Measurements from ENCODE around the gene UNK. TPM values are rescaled to one million over a fixed set of nuclear protein-coding genes. Genes with fewer than 3 reads are reported as not detected.

The UNK gene
- total and polyA plus RNA-seq, 2 donors (not counting 1 experiment from before 2014, with no cell fraction given): 35.5 to 70.3 TPM

DNA sequence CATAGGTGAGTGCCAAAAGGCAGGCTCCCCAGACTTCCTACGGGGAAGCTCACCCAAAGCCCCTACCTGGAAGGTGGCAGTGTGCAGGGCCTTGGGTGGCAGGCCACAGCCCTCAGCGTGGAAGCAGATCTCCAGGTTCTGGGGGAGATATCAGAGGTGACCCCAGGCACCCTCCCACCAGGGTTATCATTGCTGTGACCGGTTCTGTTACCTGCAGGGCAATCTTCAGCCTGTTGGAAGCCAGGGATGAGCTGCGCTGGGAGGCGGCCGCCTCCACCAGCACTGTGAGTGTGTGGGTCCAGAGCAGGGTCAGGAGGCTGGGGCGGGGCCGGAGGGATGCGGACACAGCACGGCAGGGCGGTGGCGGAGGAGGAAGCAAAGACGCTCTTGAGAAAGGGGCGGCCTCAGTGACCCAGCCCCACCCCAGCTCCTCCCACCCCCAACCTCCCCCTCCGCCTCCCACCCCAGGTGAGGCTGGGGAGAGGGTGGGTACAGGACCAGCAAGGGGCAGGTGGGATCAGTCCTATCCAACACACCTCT lies 46.5 kb downstream of the UNK start:
- H3K4me1 ChIP-seq (ENCODE audit: control insufficient read depth in 2 of 2, insufficient read depth in 2 of 2, low read length in 2 of 2): peaks cover 12 to 21% of the 10 kb centered on the region in 2 donors
- H3K4me1 Mint-ChIP-seq: peaks cover 27% of the 10 kb centered on the region
- intact Hi-C loops (cut with micrococcal nuclease): no loop called here

DNA sequence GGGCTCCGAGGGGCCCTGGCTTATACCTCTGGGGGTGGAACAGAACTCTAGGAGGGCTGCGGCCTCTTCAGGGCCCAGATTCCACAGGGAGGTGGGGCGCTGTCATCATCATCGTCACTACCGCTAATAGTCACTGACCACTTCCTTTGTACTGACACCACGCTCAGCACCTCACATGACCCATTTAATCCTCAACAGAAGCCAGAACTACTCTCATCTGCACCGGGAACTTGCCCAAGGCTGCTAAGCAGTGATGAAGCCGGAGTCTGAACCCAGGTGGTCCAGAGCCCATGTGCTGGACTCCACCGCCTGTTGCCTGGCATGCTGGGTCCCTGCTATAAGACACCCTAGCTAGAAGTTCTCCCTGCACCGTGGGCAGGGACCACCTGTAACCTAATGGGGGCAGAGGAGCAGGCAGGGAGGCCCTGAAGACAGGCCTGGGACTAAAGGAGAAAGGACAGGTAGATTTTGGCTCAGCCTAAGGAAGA lies 47.6 kb downstream of the UNK start:
- Histone ChIP-seq H3K27ac (ENCODE audit: low read length in 2 of 2) (peak overlapping the region in 1 of 2 donors; percentile 33), H3K79me2 (ENCODE audit: control insufficient read depth, insufficient read depth, low read length) (no peaks in the 10 kb centered on the region), H3K4me3 (ENCODE audit: control extremely low read depth in 1 of 5, extremely low read depth in 1 of 5, insufficient read depth in 1 of 5, low read depth in 2 of 5, low read length in 4 of 5) (no peak overlapping the region), H3K4me2 (replicated peaks; ENCODE audit: low read depth, low read length, poor library complexity, severe bottlenecking) (no peak overlapping the region), H4K20me1 (ENCODE audit: control insufficient read depth, insufficient read depth, low read length, poor library complexity, severe bottlenecking) (no peaks in the 10 kb centered on the region), H3K36me3 (replicated peaks in 1 of 2; ENCODE audit: control extremely low read depth in 1 of 2, control insufficient read depth in 1 of 2, extremely low read depth in 1 of 2, insufficient read depth in 2 of 2, low read length in 1 of 2) (peaks cover 0 to 58% of the 10 kb centered on the region in 2 experiments), H3K9ac (ENCODE audit: low read length) (no peak overlapping the region), H2AFZ (ENCODE audit: insufficient read depth, low read depth, low read length, poor library complexity, severe bottlenecking) (no peak overlapping the region), H3K4me1 (ENCODE audit: control insufficient read depth in 2 of 2, insufficient read depth in 2 of 2, low read length in 2 of 2) (peaks cover 7 to 16% of the 10 kb centered on the region in 2 donors), H3K9me3 (ENCODE audit: control extremely low read depth in 1 of 3, control insufficient read depth in 2 of 3, insufficient read depth in 1 of 3, low read length in 2 of 3) (no peaks in the 10 kb centered on the region), H3K27me3 (replicated peaks in 1 of 4; ENCODE audit: control extremely low read depth in 1 of 4, control insufficient read depth in 3 of 4, insufficient read depth in 4 of 4, low read length in 3 of 4) (no peaks in the 10 kb centered on the region)
- ChIA-PET CTCF (interaction anchor here (1.1 to 1.4 kb wide), 2 partner anchors 15 to 67 kb away, joined by 3 to 5 read pairs; partner anchors contain the start of gene GALK1), POLR2A (interaction anchor here (0.8 kb wide), 1 partner anchor 127 kb away, joined by 14 read pairs; no protein-coding TSS in a partner anchor)
- no peak overlapping the region for H3K4me3 Mint-ChIP-seq
- H3K4me1 Mint-ChIP-seq: peaks cover 23% of the 10 kb centered on the region
- ATAC-seq (ENCODE audit: low read depth): no peak
- TF ChIP-seq, protein P1, sequence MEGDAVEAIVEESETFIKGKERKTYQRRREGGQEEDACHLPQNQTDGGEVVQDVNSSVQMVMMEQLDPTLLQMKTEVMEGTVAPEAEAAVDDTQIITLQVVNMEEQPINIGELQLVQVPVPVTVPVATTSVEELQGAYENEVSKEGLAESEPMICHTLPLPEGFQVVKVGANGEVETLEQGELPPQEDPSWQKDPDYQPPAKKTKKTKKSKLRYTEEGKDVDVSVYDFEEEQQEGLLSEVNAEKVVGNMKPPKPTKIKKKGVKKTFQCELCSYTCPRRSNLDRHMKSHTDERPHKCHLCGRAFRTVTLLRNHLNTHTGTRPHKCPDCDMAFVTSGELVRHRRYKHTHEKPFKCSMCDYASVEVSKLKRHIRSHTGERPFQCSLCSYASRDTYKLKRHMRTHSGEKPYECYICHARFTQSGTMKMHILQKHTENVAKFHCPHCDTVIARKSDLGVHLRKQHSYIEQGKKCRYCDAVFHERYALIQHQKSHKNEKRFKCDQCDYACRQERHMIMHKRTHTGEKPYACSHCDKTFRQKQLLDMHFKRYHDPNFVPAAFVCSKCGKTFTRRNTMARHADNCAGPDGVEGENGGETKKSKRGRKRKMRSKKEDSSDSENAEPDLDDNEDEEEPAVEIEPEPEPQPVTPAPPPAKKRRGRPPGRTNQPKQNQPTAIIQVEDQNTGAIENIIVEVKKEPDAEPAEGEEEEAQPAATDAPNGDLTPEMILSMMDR (IDR thresholded peaks at IDR 0.05): no peak
- TF ChIP-seq EZH2 (IDR thresholded peaks at IDR 0.05; ENCODE audit: borderline replicate concordance, insufficient read depth, low read depth, low read length, poor library complexity, severe bottlenecking): no peak
- intact Hi-C loops (cut with micrococcal nuclease): no loop called here
- no peak for DNase-seq
- 83% methylated on average over 10 of the region's 10 CpGs for WGBS (ENCODE audit: insufficient coverage)
- peak overlapping the region; percentile 63 for H3K27ac Mint-ChIP-seq
- no peaks in the 10 kb centered on the region for H3K9me3 Mint-ChIP-seq (ENCODE audit: insufficient read depth)
- no peaks in the 10 kb centered on the region for H3K27me3 Mint-ChIP-seq

More for the DNA sequence above, 46.5 kb downstream of the UNK start:
- no peaks in the 10 kb centered on the region for H4K20me1 ChIP-seq (ENCODE audit: control insufficient read depth, insufficient read depth, low read length, poor library complexity, severe bottlenecking)
- ChIA-PET CTCF (interaction anchor here (0.7 to 6.8 kb wide), 8 partner anchors 9 to 79 kb away, joined by 3 to 83 read pairs (median 4); partner anchors contain the start of gene GALK1), POLR2A (interaction anchor here (0.8 kb wide), 1 partner anchor 126 kb away, joined by 14 read pairs; no protein-coding TSS in a partner anchor)
- TF ChIP-seq, protein P1 (IDR thresholded peaks at IDR 0.05): no peak
- no peak for TF ChIP-seq EZH2 (IDR thresholded peaks at IDR 0.05; ENCODE audit: borderline replicate concordance, insufficient read depth, low read depth, low read length, poor library complexity, severe bottlenecking)
- no peak overlapping the region for H3K4me3 ChIP-seq (ENCODE audit: control extremely low read depth in 1 of 5, extremely low read depth in 1 of 5, insufficient read depth in 1 of 5, low read depth in 2 of 5, low read length in 4 of 5)
- ATAC-seq (ENCODE audit: low read depth) (no peak), DNase-seq (no peak)
- Mint-ChIP-seq H3K27ac (no peak overlapping the region), H3K9me3 (ENCODE audit: insufficient read depth) (no peaks in the 10 kb centered on the region), H3K4me3 (no peak overlapping the region), H3K27me3 (no peaks in the 10 kb centered on the region)
- peaks cover 0 to 54% of the 10 kb centered on the region in 2 experiments for H3K36me3 ChIP-seq (replicated peaks in 1 of 2; ENCODE audit: control extremely low read depth in 1 of 2, control insufficient read depth in 1 of 2, extremely low read depth in 1 of 2, insufficient read depth in 2 of 2, low read length in 1 of 2)
- H3K4me2 ChIP-seq (replicated peaks; ENCODE audit: low read depth, low read length, poor library complexity, severe bottlenecking): no peak overlapping the region
- 94% methylated on average over 5 of the region's 15 CpGs for WGBS (ENCODE audit: insufficient coverage)
- no peaks in the 10 kb centered on the region for H3K27me3 ChIP-seq (replicated peaks in 1 of 4; ENCODE audit: control extremely low read depth in 1 of 4, control insufficient read depth in 3 of 4, insufficient read depth in 4 of 4, low read length in 3 of 4)
- no peaks in the 10 kb centered on the region for H3K79me2 ChIP-seq (ENCODE audit: control insufficient read depth, insufficient read depth, low read length)
- no peaks in the 10 kb centered on the region for H3K9me3 ChIP-seq (ENCODE audit: control extremely low read depth in 1 of 3, control insufficient read depth in 2 of 3, insufficient read depth in 1 of 3, low read length in 2 of 3)
- no peak overlapping the region for H2AFZ ChIP-seq (ENCODE audit: insufficient read depth, low read depth, low read length, poor library complexity, severe bottlenecking)
- no peak overlapping the region for H3K27ac ChIP-seq (ENCODE audit: low read length in 2 of 2)
- no peak overlapping the region for H3K9ac ChIP-seq (ENCODE audit: low read length)

Measured in B cell (primary cell).